GM18858 (cell line): ENCODE results near the gene DUSP15.
"Not testable (repeated sequence)": the region's sequence is repeated elsewhere in the genome, so short reads cannot be mapped to it uniquely, and the experiment has no call there.

Experiments used
- ATAC-seq: cut with Tn5 transposase; IDR thresholded peaks from one replicate; pipeline ENCODE4 v1.9.1; 2021; ENCODE audit not compliant: unreplicated experiment

DUSP15 gene

GRCh38 chr20:31824125-31824485, 46.2 kb downstream of the DUSP15 start:
- ATAC-seq, result no peak

GRCh38 chr20:31823360-31824124, 46.8 kb downstream of the DUSP15 start:
- ATAC-seq, result no peak

- ATAC-seq, result no peak
Observed at GRCh38 chr20:31822421-31823330, 47.7 kb downstream of the DUSP15 start.

GRCh38 chr20:31821427-31821826, 48.9 kb downstream of the DUSP15 start:
- no peak for ATAC-seq

DNA sequence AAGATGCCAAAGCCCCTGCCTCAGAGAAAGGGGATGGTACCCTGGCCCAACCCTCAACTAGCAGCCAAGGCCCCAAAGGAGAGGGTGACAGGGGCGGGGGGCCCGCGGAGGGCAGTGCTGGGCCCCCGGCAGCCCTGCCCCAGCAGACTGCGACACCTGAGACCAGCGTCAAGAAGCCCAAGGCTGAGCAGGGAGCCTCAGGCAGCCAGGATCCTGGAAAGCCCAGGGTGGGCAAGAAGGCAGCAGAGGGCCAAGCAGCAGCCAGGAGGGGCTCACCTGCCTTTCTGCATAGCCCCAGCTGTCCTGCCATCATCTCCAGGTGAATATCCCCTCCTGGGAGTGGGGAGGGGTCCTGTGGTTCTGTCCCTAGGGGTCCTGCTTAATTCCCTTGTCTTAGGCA, 50.1 kb downstream of the DUSP15 start:
- ATAC-seq, result no peak

GRCh38 chr20:31819083-31819784, 51.1 kb downstream of the DUSP15 start, which contains the start of gene MYLK2:
TSS of gene MYLK2 (plus strand) at chr20:31819356. CDS start at chr20:31819581, 225 bp downstream.
- no peak for ATAC-seq

DNA sequence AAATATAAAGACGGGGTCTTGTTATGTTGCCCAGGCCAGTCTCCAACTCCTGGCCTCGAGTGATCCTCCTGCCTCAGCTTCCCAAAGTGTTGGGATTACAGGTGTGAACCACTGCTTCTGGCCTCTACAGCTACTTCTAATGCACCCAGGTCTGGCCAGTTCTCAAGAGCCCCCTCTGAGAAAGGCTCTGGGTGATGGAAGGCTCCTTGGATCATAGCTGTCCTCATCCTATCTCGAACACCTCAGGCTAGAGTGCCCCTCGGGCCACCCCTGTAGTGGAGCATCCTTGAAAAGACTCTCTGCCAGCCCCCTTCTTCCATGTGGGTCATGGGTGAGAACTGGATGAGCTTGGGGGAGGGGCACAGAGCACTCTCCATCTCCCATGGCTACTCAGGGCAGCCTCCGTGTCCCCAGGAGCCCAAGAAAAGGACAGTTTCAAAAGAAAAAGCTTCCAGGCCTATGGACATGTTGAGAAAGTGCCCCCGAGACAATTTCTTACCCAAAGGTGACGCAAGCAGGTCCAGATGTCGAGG, 51.9 kb downstream of the DUSP15 start:
- no peak for ATAC-seq

- ATAC-seq, result no peak
Observed at GRCh38 chr20:31817461-31817860, 52.9 kb downstream of the DUSP15 start.

GRCh38 chr20:31816221-31816620, 54.1 kb downstream of the DUSP15 start:
- ATAC-seq, result no peak

DNA sequence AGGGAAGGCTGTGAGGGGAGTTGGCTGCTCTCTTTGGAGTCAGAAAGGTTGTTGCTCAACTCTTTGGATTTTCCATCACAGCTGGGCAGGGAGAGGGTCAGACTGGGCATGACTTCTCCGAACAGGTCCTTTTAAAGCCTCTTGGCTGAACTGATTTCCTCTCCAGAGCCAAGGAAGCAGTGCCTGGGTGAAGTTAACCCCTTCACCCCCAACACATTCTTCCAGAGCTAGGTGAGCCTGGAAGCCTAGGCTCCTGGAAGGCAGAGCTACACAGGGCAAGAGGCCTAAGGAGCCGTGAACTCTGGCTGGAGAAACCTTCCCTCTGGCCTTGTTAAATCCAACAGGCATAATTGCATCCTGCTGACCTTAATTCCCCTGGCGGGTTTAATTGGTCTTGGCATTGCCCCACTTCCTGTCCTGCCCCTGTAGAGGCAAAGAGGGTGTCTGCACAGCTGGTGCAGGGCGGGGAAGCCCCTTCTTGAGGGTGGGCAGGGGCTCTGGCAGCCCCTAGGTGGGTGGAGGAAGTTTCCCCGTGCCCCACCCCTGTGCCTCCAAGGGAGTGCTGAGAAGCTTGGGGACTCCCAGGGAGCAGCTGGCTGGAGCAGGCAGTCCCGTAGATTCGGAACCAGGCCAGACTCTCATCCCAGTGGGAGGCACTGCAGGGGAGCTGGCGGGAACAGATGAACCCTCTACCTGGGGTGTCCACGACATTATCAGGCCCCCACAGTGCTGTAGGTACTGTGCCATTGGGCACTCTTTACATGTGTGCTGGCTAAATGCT, 54.7 kb downstream of the DUSP15 start:
- no peak for ATAC-seq

- not testable (repeated sequence) for ATAC-seq
Observed at GRCh38 chr20:31814142-31814541, 56.2 kb downstream of the DUSP15 start.

GRCh38 chr20:31813611-31814010, 56.7 kb downstream of the DUSP15 start:
- ATAC-seq, result no peak

GRCh38 chr20:31811796-31812728, 58.3 kb downstream of the DUSP15 start:
- no peak for ATAC-seq

- no peak for ATAC-seq
Observed at GRCh38 chr20:31811198-31811597, 59.1 kb downstream of the DUSP15 start.
